ENCODE data around the gene C16orf90.
"Not testable (repeated sequence)": the region's sequence is repeated elsewhere in the genome, so short reads cannot be mapped to it uniquely, and the experiment has no call there.

Gene C16orf90

GRCh38 chr16:3530371-3530914, 35.2 kb upstream of the C16orf90 start:
- Histone ChIP-seq H3K9ac (no peak overlapping the region), H3K27me3 (ENCODE audit: insufficient read depth, low read depth) (no peaks in the 10 kb centered on the region), H4K20me1 (ENCODE audit: insufficient read depth) (no peaks in the 10 kb centered on the region), H3K4me2 (no peak overlapping the region), H3K27ac (no peak overlapping the region), H3K79me2 (ENCODE audit: insufficient read depth, low read depth) (no peaks in the 10 kb centered on the region), H3K4me3 (IDR thresholded peaks at IDR 0.05; ENCODE audit: insufficient read depth, low read depth, low read length) (no peak overlapping the region), H2AFZ (ENCODE audit: low read depth) (no peak overlapping the region), H3K36me3 (ENCODE audit: insufficient read depth) (no peaks in the 10 kb centered on the region), H3K4me1 (ENCODE audit: low read depth, poor library complexity, severe bottlenecking) (no peaks in the 10 kb centered on the region)
- TF ChIP-seq CTCF (conservative IDR thresholded peaks at IDR 0.05; ENCODE audit: low read depth, low read length): no peak

GRCh38 chr16:3529175-3529574, 33.9 kb upstream of the C16orf90 start:
- H3K27me3 ChIP-seq (ENCODE audit: insufficient read depth, low read depth): no peaks in the 10 kb centered on the region
- H3K4me3 ChIP-seq (IDR thresholded peaks at IDR 0.05; ENCODE audit: insufficient read depth, low read depth, low read length): no peak overlapping the region
- H3K4me2 ChIP-seq: no peak overlapping the region
- H3K27ac ChIP-seq: no peak overlapping the region
- no peaks in the 10 kb centered on the region for H3K79me2 ChIP-seq (ENCODE audit: insufficient read depth, low read depth)
- H3K36me3 ChIP-seq (ENCODE audit: insufficient read depth): no peaks in the 10 kb centered on the region
- no peak for TF ChIP-seq CTCF (conservative IDR thresholded peaks at IDR 0.05; ENCODE audit: low read depth, low read length)
- no peak overlapping the region for H3K9ac ChIP-seq
- H3K4me1 ChIP-seq (ENCODE audit: low read depth, poor library complexity, severe bottlenecking): no peaks in the 10 kb centered on the region
- H2AFZ ChIP-seq (ENCODE audit: low read depth): no peak overlapping the region
- H4K20me1 ChIP-seq (ENCODE audit: insufficient read depth): no peaks in the 10 kb centered on the region

- no peak overlapping the region for H3K27ac ChIP-seq
- H3K36me3 ChIP-seq (ENCODE audit: insufficient read depth): no peaks in the 10 kb centered on the region
- H3K9ac ChIP-seq: no peak overlapping the region
- H4K20me1 ChIP-seq (ENCODE audit: insufficient read depth): no peaks in the 10 kb centered on the region
- H3K79me2 ChIP-seq (ENCODE audit: insufficient read depth, low read depth): no peaks in the 10 kb centered on the region
- no peak overlapping the region for H3K4me3 ChIP-seq (IDR thresholded peaks at IDR 0.05; ENCODE audit: insufficient read depth, low read depth, low read length)
- TF ChIP-seq CTCF (conservative IDR thresholded peaks at IDR 0.05; ENCODE audit: low read depth, low read length): no peak
- H3K4me1 ChIP-seq (ENCODE audit: low read depth, poor library complexity, severe bottlenecking): no peaks in the 10 kb centered on the region
- H2AFZ ChIP-seq (ENCODE audit: low read depth): no peak overlapping the region
- H3K4me2 ChIP-seq: no peak overlapping the region
- H3K27me3 ChIP-seq (ENCODE audit: insufficient read depth, low read depth): no peaks in the 10 kb centered on the region
Measured at GRCh38 chr16:3528406-3528805, 33.1 kb upstream of the C16orf90 start.

- not testable (repeated sequence) for H3K4me3 ChIP-seq (IDR thresholded peaks at IDR 0.05; ENCODE audit: insufficient read depth, low read depth, low read length); H2AFZ ChIP-seq (ENCODE audit: low read depth); H3K9ac ChIP-seq; H3K36me3 ChIP-seq (ENCODE audit: insufficient read depth); H3K4me2 ChIP-seq; H3K4me1 ChIP-seq (ENCODE audit: low read depth, poor library complexity, severe bottlenecking); H4K20me1 ChIP-seq (ENCODE audit: insufficient read depth); H3K79me2 ChIP-seq (ENCODE audit: insufficient read depth, low read depth); H3K27me3 ChIP-seq (ENCODE audit: insufficient read depth, low read depth); H3K27ac ChIP-seq
- TF ChIP-seq CTCF (conservative IDR thresholded peaks at IDR 0.05; ENCODE audit: low read depth, low read length): peak; percentile 72
Measured at GRCh38 chr16:3527216-3527829, 32.0 kb upstream of the C16orf90 start.

Measured in KMS-11 (cell line).